CD14-positive monocyte (primary cell): ENCODE data around the gene PHOSPHO1. TPM values are rescaled to one million over a fixed set of nuclear protein-coding genes. Genes with fewer than 3 reads are reported as not detected.

Experiments
- DNase-seq, 3 donors: peaks; one replicate each; pipeline ENCODE4 v3.0.0-alpha.2; 2011 to 2022
- H2AFZ ChIP-seq: 2 replicates; pipeline ENCODE4 v1.6.0; 2012; ENCODE audit warnings: mild to moderate bottlenecking, low read depth, low read length, inconsistent platforms; ENCODE audit not compliant: insufficient read depth, poor library complexity, severe bottlenecking
- H3K27ac ChIP-seq, 2 donors: 1 replicate in 1 of 2; 2 replicates in 1 of 2; pipeline ENCODE4 v1.5.1; 2012 to 2013; ENCODE audit warnings: low read length in 2 of 2, control low read depth in 1 of 2, inconsistent platforms in 1 of 2, low read depth in 1 of 2, mild to moderate bottlenecking in 1 of 2
- H3K27me3 ChIP-seq, 2 donors: one replicate each; pipeline versions ENCODE4 v1.6.0 to v1.6.1; 2011 to 2013; ENCODE audit warnings: low read length in 2 of 2; ENCODE audit not compliant: control insufficient read depth in 2 of 2, insufficient read depth in 2 of 2
- H3K36me3 ChIP-seq, 2 donors: replicated peaks in 1 of 2; 1 replicate in 1 of 2; 2 replicates in 1 of 2; pipeline versions ENCODE4 v1.5.1 to v1.6.1; 2012 to 2013; ENCODE audit warnings: low read length in 2 of 2, control low read depth in 1 of 2, inconsistent platforms in 1 of 2, mild to moderate bottlenecking in 1 of 2; ENCODE audit not compliant: insufficient read depth in 2 of 2, control insufficient read depth in 1 of 2
- H3K4me1 ChIP-seq, 2 donors: 1 replicate in 1 of 2; 2 replicates in 1 of 2; pipeline versions ENCODE4 v1.5.1 to v1.6.1; 2012 to 2013; ENCODE audit warnings: low read length in 2 of 2, control low read depth in 1 of 2, inconsistent platforms in 1 of 2, mild to moderate bottlenecking in 1 of 2, moderate library complexity in 1 of 2; ENCODE audit not compliant: insufficient read depth in 2 of 2, control insufficient read depth in 1 of 2
- H3K4me2 ChIP-seq: replicated peaks from 2 replicates; pipeline ENCODE3; 2012; ENCODE audit warnings: low read length, moderate library complexity, mild to moderate bottlenecking; ENCODE audit not compliant: poor library complexity, severe bottlenecking; ENCODE audit errors: extremely low read depth
- H3K4me3 ChIP-seq, 3 experiments: fragments of 200-600 bp in 1 of 3; sonication (generic) in 1 of 3; replicated peaks in 1 of 3; 1 replicate in 2 of 3; 2 replicates in 1 of 3; pipeline ENCODE4 v1.5.1; 2011 to 2013; ENCODE audit warnings: low read length in 3 of 3, mild to moderate bottlenecking in 3 of 3, control low read depth in 2 of 3, low read depth in 2 of 3, inconsistent platforms in 1 of 3, moderate library complexity in 1 of 3
- H3K79me2 ChIP-seq: 2 replicates; pipeline ENCODE4 v1.6.0; 2012; ENCODE audit warnings: mild to moderate bottlenecking, control low read depth, inconsistent platforms, low read length, moderate library complexity; ENCODE audit not compliant: insufficient read depth
- H3K9ac ChIP-seq: 2 replicates; pipeline ENCODE4 v1.6.0; 2017; ENCODE audit warnings: low read length, mild to moderate bottlenecking; ENCODE audit not compliant: insufficient read depth, poor library complexity, severe bottlenecking
- H3K9me3 ChIP-seq, 2 donors: replicated peaks in 1 of 2; 1 replicate in 1 of 2; 2 replicates in 1 of 2; pipeline versions ENCODE4 v1.5.1 to v1.6.1; 2012 to 2013; ENCODE audit warnings: low read length in 2 of 2, control low read depth in 1 of 2; ENCODE audit not compliant: control insufficient read depth in 1 of 2, insufficient read depth in 1 of 2
- H4K20me1 ChIP-seq: 2 replicates; pipeline ENCODE4 v1.6.0; 2012; ENCODE audit warnings: mild to moderate bottlenecking, low read length, control low read depth, moderate library complexity; ENCODE audit not compliant: insufficient read depth
- H3K27ac Mint-ChIP-seq, 7 donors: one replicate each; pipeline ENCODE4 v1.8.0; 2020; ENCODE audit warnings: mild to moderate bottlenecking in 7 of 7, mixed read lengths in 7 of 7, moderate library complexity in 6 of 7, inconsistent platforms in 2 of 7
- H3K27me3 Mint-ChIP-seq, 3 donors: one replicate each; pipeline ENCODE4 v1.8.0; 2021 to 2022; ENCODE audit warnings: low read depth in 3 of 3, mild to moderate bottlenecking in 3 of 3, mixed read lengths in 3 of 3, moderate library complexity in 3 of 3, inconsistent platforms in 1 of 3
- H3K36me3 Mint-ChIP-seq, 2 donors: one replicate each; pipeline ENCODE4 v1.8.0; 2020; ENCODE audit warnings: mixed read lengths in 2 of 2, inconsistent platforms in 1 of 2, mild to moderate bottlenecking in 1 of 2
- H3K4me1 Mint-ChIP-seq: one replicate; pipeline ENCODE4 v1.8.0; 2020; ENCODE audit warnings: mild to moderate bottlenecking, mixed read lengths
- H3K4me3 Mint-ChIP-seq, 2 donors: one replicate each; pipeline ENCODE4 v1.8.0; 2020; ENCODE audit warnings: mild to moderate bottlenecking in 2 of 2, mixed read lengths in 2 of 2, moderate library complexity in 1 of 2
- H3K9me3 Mint-ChIP-seq, 7 donors: one replicate each; pipeline ENCODE4 v1.8.0; 2020 to 2022; ENCODE audit warnings: mixed read lengths in 7 of 7, mild to moderate bottlenecking in 6 of 7, moderate library complexity in 6 of 7, inconsistent platforms in 2 of 7
- WGBS: methylation state at CpG from one replicate; pipeline ENCODE4 v1.1.5; 2013; ENCODE audit warnings: missing lambda C conversion rate; ENCODE audit not compliant: insufficient coverage; 5-methylcytosine and 5-hydroxymethylcytosine counted together
- intact Hi-C, 2 donors: fragments of 100-400 bp; cut with micrococcal nuclease; formaldehyde crosslinking; loops; one replicate each; pipeline versions ENCODE4 v1.15.0 to v1.15.1; 2023
- polyA plus RNA-seq, 3 donors: library from polyadenylated mRNA; depleted of rRNA in 1 of 3; unstranded in 2 of 3; stranded (reverse) in 1 of 3; fragments of 300-500 nt in 2 of 3; fragments of >200 nt in 1 of 3; fragmentation: Illumina TruSeq in 2 of 3; gene quantifications; 1 replicate in 2 of 3; 2 replicates in 1 of 3; pipeline ENCODE4 v1.2.3, GENCODE V29; 2012 to 2021
- TF ChIP-seq, protein P1 (sequence below): fragments of 200-600 bp; IDR thresholded peaks from one replicate; pipeline ENCODE4 v1.8.0; 2022; ENCODE audit warnings: antibody characterized with exemption, mild to moderate bottlenecking

Gene PHOSPHO1
- polyA plus RNA-seq, 3 donors: 0.51 to 1.4 (median 0.61) TPM

DNA sequence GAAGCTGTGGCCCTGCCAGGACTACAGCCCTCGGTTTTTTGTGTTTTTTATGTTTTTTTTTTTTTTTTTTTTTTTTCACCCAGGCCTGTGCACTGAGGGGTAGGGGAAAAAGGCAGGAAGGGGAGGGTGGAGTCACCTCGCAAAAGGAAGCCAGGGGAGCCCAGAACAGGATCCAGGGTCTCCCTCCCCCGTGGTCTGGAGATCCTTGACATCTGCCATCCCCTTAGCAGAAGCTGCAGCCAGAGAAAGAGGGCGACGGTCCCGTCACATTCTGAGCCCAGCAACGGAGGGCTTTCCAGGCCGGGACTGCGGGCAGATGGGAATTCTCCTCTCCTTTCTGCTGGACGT, 29.1 kb upstream of the PHOSPHO1 start:
- Mint-ChIP-seq H3K36me3 (no peaks in the 10 kb centered on the region), H3K27ac (peak overlapping the region; percentile 74 to 93 (median 87)), H3K9me3 (peaks cover 0 to 1% (median 0%) of the 10 kb centered on the region in 7 donors), H3K27me3 (peaks cover 0 to 8% (median 6%) of the 10 kb centered on the region in 3 donors), H3K4me3 (peak overlapping the region; percentile 89 to 91), H3K4me1 (peaks cover 24% of the 10 kb centered on the region)
- no peaks in the 10 kb centered on the region for H3K9me3 ChIP-seq
- peak overlapping the region; percentile 83 for H3K9ac ChIP-seq
- DNase-seq: no peak
- H3K79me2 ChIP-seq: no peaks in the 10 kb centered on the region
- H3K4me3 ChIP-seq: peak overlapping the region; percentile 57 to 75 (median 66)
- H4K20me1 ChIP-seq: no peaks in the 10 kb centered on the region
- H2AFZ ChIP-seq: peak overlapping the region; percentile 87
- H3K4me2 ChIP-seq: peak overlapping the region; percentile 82
- peak overlapping the region; percentile 48 to 89 for H3K27ac ChIP-seq
- no peaks in the 10 kb centered on the region for H3K27me3 ChIP-seq
- no peaks in the 10 kb centered on the region for H3K36me3 ChIP-seq
- whole genome bisulfite sequencing: 2% methylated on average over 9 of the region's 10 CpGs
- TF ChIP-seq, protein P1, sequence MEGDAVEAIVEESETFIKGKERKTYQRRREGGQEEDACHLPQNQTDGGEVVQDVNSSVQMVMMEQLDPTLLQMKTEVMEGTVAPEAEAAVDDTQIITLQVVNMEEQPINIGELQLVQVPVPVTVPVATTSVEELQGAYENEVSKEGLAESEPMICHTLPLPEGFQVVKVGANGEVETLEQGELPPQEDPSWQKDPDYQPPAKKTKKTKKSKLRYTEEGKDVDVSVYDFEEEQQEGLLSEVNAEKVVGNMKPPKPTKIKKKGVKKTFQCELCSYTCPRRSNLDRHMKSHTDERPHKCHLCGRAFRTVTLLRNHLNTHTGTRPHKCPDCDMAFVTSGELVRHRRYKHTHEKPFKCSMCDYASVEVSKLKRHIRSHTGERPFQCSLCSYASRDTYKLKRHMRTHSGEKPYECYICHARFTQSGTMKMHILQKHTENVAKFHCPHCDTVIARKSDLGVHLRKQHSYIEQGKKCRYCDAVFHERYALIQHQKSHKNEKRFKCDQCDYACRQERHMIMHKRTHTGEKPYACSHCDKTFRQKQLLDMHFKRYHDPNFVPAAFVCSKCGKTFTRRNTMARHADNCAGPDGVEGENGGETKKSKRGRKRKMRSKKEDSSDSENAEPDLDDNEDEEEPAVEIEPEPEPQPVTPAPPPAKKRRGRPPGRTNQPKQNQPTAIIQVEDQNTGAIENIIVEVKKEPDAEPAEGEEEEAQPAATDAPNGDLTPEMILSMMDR: no peak
- H3K4me1 ChIP-seq: peaks cover 22 to 29% of the 10 kb centered on the region in 2 donors
- intact Hi-C loops: loop anchor here in 1 of 2 donors (1.0 kb wide), 1 partner anchor 7 kb away; no protein-coding TSS in a partner anchor

DNA sequence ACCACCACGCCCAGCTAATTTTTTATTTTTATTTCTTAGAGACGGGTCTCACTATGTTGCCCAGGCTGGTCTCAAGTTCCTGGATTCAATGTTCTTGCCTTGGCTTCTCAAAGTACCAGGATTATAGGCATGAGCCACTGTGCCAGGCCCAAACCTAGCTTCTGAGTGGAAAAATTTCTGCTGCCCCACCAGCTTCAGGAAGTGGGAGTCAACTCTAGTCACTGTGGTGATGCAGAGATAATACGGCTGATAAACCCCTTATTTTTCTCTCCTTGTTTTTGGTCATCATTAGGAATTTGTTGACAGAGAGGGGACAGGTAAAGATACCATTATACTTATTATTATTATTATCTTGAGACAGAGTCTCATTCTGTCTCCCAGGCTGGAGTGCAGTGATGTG, 27.8 kb upstream of the PHOSPHO1 start:
- no peak overlapping the region for H3K4me3 Mint-ChIP-seq
- H3K79me2 ChIP-seq: no peaks in the 10 kb centered on the region
- no peak for DNase-seq

More for the DNA sequence above, 27.8 kb upstream of the PHOSPHO1 start:
- Histone ChIP-seq H3K4me3 (no peak overlapping the region), H3K27ac (no peak overlapping the region), H3K36me3 (no peaks in the 10 kb centered on the region), H3K9me3 (no peaks in the 10 kb centered on the region), H3K27me3 (no peaks in the 10 kb centered on the region), H3K9ac (no peak overlapping the region), H3K4me2 (no peak overlapping the region), H2AFZ (no peak overlapping the region), H4K20me1 (no peaks in the 10 kb centered on the region), H3K4me1 (peaks cover 22 to 30% of the 10 kb centered on the region in 2 donors)
- H3K27ac Mint-ChIP-seq: no peak overlapping the region
- H3K4me1 Mint-ChIP-seq: peaks cover 28% of the 10 kb centered on the region
- H3K36me3 Mint-ChIP-seq: peaks cover 0 to 5% of the 10 kb centered on the region in 2 donors
- peaks cover 0 to 8% (median 6%) of the 10 kb centered on the region in 3 donors for H3K27me3 Mint-ChIP-seq
- H3K9me3 Mint-ChIP-seq: peaks cover 0 to 1% (median 0%) of the 10 kb centered on the region in 7 donors
- TF ChIP-seq, protein P1: no peak
- WGBS: 100% methylated on average over 2 of the region's 3 CpGs
- intact Hi-C loops: no loop called here
